Left ventricle myocardium inferior (tissue), 1 donor: ENCODE data around the gene C1orf21. TPM values are rescaled to one million over a fixed set of nuclear protein-coding genes. Genes with fewer than 3 reads are reported as not detected.

Experiments used
- DNase-seq: peaks from one replicate; pipeline ENCODE4 v3.0.0-alpha.2; 2020
- H3K27ac ChIP-seq: fragments of 200-600 bp; replicated peaks from 2 replicates; pipeline ENCODE4 v1.8.0; 2021
- H3K27me3 ChIP-seq: fragments of 200-600 bp; 2 replicates; pipeline ENCODE4 v1.8.0; 2021; ENCODE audit warnings: low read depth
- H3K36me3 ChIP-seq: fragments of 200-600 bp; 2 replicates; pipeline ENCODE4 v1.8.0; 2021
- H3K4me1 ChIP-seq: fragments of 200-600 bp; 2 replicates; pipeline ENCODE4 v1.8.0; 2021
- H3K4me3 ChIP-seq: fragments of 200-600 bp; 2 replicates; pipeline ENCODE4 v1.8.0; 2021; ENCODE audit warnings: mild to moderate bottlenecking, moderate library complexity
- H3K9me3 ChIP-seq: fragments of 200-600 bp; replicated peaks from 2 replicates; pipeline ENCODE4 v1.8.0; 2021
- intact Hi-C: fragments of 100-400 bp; cut with micrococcal nuclease; formaldehyde crosslinking; loops from one replicate; pipeline ENCODE4 v1.11.0; 2022
- total RNA-seq: library from RNA; stranded (reverse); fragmentation: NEBNext Ultra II Directional; extraction: Animal tissue kit (Norgen Biotek cat#: 25700); gene quantifications from one replicate; pipeline ENCODE4 v1.2.1, GENCODE V29; 2021
- TF ChIP-seq, protein P1 (sequence below): fragments of 200-600 bp; IDR thresholded peaks from 2 replicates; pipeline ENCODE4 v1.8.0; 2021; ENCODE audit warnings: antibody characterized with exemption, mild to moderate bottlenecking, borderline replicate concordance
- donor health status: DM: no; HTN: yes; CAD: no; lungs with severe emphysema.

C1orf21 gene
- total RNA-seq, 1 donor from 2014 or later, result 79.9 TPM

DNA sequence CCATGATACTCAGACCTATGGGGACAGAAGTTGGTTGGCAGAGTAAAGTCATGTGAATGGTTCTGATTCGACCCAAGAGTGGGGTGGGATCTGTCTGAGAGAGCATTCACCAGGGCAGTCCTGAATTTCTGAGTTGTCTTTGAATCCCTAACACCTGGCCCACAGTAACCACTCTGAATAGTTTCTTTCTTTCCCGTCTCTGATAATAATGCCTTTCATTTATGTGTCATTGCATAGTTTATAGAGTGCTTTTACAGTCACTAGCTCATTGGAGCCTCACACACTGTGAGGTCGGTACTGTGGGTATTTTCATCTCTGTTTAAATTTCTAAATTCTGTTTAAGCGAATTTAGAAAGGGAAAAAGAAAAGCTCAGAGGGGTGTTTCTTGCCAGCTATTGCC is 147.1 kb downstream of the C1orf21 start:
- H3K4me3 ChIP-seq, result no peak overlapping the region
- peak overlapping the region; percentile 84 for H3K27ac ChIP-seq
- H3K9me3 ChIP-seq, result peaks cover 12% of the 10 kb centered on the region
- H3K4me1 ChIP-seq, result peaks cover 61% of the 10 kb centered on the region
- H3K27me3 ChIP-seq, result no peaks in the 10 kb centered on the region
- peaks cover 6% of the 10 kb centered on the region for H3K36me3 ChIP-seq
- TF ChIP-seq, protein P1, sequence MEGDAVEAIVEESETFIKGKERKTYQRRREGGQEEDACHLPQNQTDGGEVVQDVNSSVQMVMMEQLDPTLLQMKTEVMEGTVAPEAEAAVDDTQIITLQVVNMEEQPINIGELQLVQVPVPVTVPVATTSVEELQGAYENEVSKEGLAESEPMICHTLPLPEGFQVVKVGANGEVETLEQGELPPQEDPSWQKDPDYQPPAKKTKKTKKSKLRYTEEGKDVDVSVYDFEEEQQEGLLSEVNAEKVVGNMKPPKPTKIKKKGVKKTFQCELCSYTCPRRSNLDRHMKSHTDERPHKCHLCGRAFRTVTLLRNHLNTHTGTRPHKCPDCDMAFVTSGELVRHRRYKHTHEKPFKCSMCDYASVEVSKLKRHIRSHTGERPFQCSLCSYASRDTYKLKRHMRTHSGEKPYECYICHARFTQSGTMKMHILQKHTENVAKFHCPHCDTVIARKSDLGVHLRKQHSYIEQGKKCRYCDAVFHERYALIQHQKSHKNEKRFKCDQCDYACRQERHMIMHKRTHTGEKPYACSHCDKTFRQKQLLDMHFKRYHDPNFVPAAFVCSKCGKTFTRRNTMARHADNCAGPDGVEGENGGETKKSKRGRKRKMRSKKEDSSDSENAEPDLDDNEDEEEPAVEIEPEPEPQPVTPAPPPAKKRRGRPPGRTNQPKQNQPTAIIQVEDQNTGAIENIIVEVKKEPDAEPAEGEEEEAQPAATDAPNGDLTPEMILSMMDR, result no peak
- DNase-seq, result no peak
- intact Hi-C loops, result no loop called here

DNA sequence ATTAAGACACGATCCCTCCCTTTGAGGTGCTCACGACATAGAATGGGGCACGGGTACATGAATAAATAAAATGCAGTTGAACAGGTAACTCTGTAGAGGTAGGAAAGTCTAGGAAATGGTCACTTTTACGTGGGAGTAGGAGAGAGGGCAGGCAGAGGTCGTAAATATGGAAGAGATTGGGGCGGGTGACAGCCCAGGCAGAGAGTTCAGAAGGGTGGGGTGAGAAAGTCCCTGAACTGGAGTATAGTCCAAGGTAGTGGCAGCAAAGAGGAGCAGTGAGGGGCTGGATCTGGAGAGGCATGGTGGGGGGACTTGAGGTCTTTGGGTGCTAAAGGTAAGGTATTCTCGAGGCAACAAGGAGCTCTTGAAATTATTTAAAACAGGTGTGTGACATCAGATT is 147.9 kb downstream of the C1orf21 start:
- Histone ChIP-seq H3K9me3 (peaks cover 15% of the 10 kb centered on the region), H3K4me3 (no peak overlapping the region), H3K27me3 (no peaks in the 10 kb centered on the region), H3K36me3 (peaks cover 7% of the 10 kb centered on the region), H3K4me1 (peaks cover 61% of the 10 kb centered on the region), H3K27ac (peak overlapping the region; percentile 84)
- no peak for DNase-seq
- TF ChIP-seq, protein P1, result no peak
- intact Hi-C loops, result no loop called here

DNA sequence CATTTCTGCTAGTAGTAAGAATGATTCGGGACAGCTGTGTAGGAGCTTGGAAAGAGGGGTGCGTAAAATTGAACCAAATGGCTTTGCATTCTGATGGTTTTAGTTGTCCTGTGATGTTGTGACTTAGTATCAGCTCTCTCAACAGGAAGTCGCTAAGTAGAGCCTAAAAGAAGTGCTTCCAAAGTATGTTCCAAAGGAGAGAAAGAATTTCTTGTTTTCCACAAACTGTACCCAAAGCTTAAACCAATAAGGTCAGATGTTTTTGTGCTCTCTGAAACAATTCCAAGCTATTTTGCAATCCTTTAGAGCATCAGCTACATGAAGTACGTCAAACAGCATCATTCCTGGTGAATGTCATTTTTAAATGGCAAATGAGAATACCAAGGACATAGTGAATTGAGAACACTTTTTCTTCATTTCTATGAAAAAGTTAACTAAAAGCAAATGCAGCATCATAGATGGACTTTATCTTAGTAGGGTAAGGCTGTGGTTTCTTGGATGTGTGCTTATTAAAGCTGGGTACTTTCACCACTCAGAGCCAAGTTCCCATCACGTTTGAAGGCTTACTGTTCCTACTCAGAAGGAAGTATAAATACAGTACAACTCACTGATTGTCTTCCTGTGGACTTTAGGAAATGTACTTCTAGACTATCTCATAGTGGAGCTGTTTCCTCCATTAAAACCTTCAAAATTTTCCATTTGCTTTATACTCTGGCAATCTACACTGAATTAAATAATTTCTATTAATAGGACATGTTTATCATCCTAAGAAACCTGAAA is 148.6 kb downstream of the C1orf21 start:
- no peak for DNase-seq
- intact Hi-C loops, result no loop called here
- Histone ChIP-seq H3K27me3 (no peaks in the 10 kb centered on the region), H3K27ac (peak overlapping the region; percentile 84), H3K4me3 (no peak overlapping the region), H3K4me1 (peaks cover 61% of the 10 kb centered on the region), H3K36me3 (peaks cover 7% of the 10 kb centered on the region), H3K9me3 (peaks cover 15% of the 10 kb centered on the region)
- TF ChIP-seq, protein P1, result no peak

DNA sequence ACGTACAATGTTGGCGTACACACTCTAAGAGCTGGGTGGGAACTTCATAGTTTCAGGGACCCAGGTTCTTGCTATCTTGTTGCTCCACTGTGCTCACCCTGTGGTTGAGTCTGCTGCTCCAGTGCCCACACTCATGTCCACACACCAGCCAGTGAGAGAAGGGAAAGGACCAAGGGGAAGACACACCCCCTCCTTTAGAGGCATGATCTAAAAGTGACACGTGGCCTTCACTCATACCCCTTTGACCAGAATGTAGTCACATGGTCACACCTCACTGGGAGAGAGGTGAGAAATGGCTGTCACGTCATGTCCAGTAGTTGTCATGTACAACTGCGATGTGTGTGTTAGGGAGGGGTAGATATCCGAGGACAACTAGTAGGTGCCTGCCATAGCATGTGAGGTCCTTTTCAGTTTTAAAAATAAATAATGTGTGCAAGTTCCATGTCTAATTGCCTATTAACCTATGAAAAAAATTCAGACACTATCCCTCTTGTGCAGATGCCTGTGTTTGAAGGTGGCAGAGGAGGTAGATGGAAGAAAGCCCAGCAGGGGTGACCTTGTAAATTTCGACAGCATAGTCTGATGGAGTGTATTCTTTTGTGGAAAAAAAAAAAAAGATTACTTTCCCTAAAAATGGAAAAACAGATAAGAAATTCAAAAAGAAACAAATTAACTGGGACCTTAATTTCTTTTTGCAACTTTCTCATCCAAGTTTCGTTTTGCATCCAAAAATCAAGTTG is 149.6 kb downstream of the C1orf21 start:
- DNase-seq, result no peak
- Histone ChIP-seq H3K9me3 (peaks cover 15% of the 10 kb centered on the region), H3K27ac (peak overlapping the region; percentile 84), H3K4me3 (no peak overlapping the region), H3K36me3 (peaks cover 7% of the 10 kb centered on the region), H3K27me3 (no peaks in the 10 kb centered on the region), H3K4me1 (peaks cover 55% of the 10 kb centered on the region)
- TF ChIP-seq, protein P1, result no peak
- intact Hi-C loops, result no loop called here

DNA sequence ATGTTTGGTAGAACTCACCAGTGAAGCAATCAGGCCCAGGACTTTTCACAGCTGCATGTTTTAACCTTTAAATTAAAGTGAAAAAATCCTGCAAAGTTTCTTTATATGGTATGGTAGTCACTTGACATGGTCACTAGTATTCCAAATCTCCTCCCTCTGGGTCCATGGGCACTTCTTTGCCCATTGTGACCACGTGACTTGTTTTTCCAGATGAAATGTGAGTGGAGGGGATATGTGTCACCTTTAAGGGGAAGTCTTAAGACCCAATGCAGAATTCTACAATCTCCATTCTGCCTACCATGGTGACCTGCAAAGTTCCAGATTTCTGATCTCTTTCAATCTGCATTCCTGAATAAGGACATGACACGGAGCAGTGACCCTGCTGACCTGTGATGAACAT is 152.8 kb downstream of the C1orf21 start:
- Histone ChIP-seq H3K4me1 (peaks cover 26% of the 10 kb centered on the region), H3K27ac (no peak overlapping the region), H3K36me3 (peaks cover 14% of the 10 kb centered on the region), H3K27me3 (no peaks in the 10 kb centered on the region), H3K4me3 (no peak overlapping the region), H3K9me3 (peaks cover 15% of the 10 kb centered on the region)
- intact Hi-C loops, result no loop called here
- no peak for DNase-seq
- TF ChIP-seq, protein P1, result no peak
